ENCODE data around the gene TRIM16. TPM values are rescaled to one million over a fixed set of nuclear protein-coding genes. Genes with fewer than 3 reads are reported as not detected.
"Not testable (repeated sequence)": the region's sequence is repeated elsewhere in the genome, so short reads cannot be mapped to it uniquely, and the experiment has no call there.

TRIM16 gene
- total RNA-seq, 4 donors from 2014 or later, result 12.4 to 17.8 (median 17.2) TPM

- not testable (repeated sequence) for H3K27me3 ChIP-seq, H3K4me3 ChIP-seq, H3K27ac ChIP-seq, H3K36me3 ChIP-seq, H3K4me1 ChIP-seq, DNase-seq, H3K9me3 ChIP-seq
Observed at GRCh38 chr17:15623255-15623654, 60.9 kb downstream of the TRIM16 start.

GRCh38 chr17:15622124-15622523 is 62.0 kb downstream of the TRIM16 start:
- not testable (repeated sequence) for H3K27ac ChIP-seq, H3K27me3 ChIP-seq

GRCh38 chr17:15619331-15620058 is 64.6 kb downstream of the TRIM16 start, which contains the start of gene FBXW10B:
TSS of gene FBXW10B (minus strand) at chr17:15619704. CDS start at chr17:15619512, 192 bp downstream.
- H3K36me3 ChIP-seq, H3K27ac ChIP-seq: not testable (repeated sequence)

More at GRCh38 chr17:15622124-15622523, 62.0 kb downstream of the TRIM16 start:
- H3K4me1 ChIP-seq, DNase-seq, H3K36me3 ChIP-seq, H3K4me3 ChIP-seq, H3K9me3 ChIP-seq: not testable (repeated sequence)

GRCh38 chr17:15616828-15617227 is 67.3 kb downstream of the TRIM16 start:
- not testable (repeated sequence) for H3K36me3 ChIP-seq, H3K4me3 ChIP-seq, H3K9me3 ChIP-seq, H3K27me3 ChIP-seq, DNase-seq, H3K27ac ChIP-seq, H3K4me1 ChIP-seq

More at GRCh38 chr17:15619331-15620058, 64.6 kb downstream of the TRIM16 start, which contains the start of gene FBXW10B:
- not testable (repeated sequence) for DNase-seq, H3K4me1 ChIP-seq, H3K27me3 ChIP-seq, H3K4me3 ChIP-seq, H3K9me3 ChIP-seq

- not testable (repeated sequence) for H3K4me1 ChIP-seq, H3K9me3 ChIP-seq, H3K27me3 ChIP-seq, DNase-seq, H3K36me3 ChIP-seq, H3K4me3 ChIP-seq, H3K27ac ChIP-seq
Observed at GRCh38 chr17:15615850-15616249, 68.3 kb downstream of the TRIM16 start.

GRCh38 chr17:15613111-15613510 is 71.0 kb downstream of the TRIM16 start:
- H3K4me1 ChIP-seq, H3K36me3 ChIP-seq, H3K27me3 ChIP-seq, H3K27ac ChIP-seq, DNase-seq, H3K9me3 ChIP-seq, H3K4me3 ChIP-seq: not testable (repeated sequence)

GRCh38 chr17:15592960-15593359 is 91.2 kb downstream of the TRIM16 start:
- H3K36me3 ChIP-seq, H3K4me1 ChIP-seq, H3K9me3 ChIP-seq, H3K4me3 ChIP-seq, DNase-seq, H3K27me3 ChIP-seq, H3K27ac ChIP-seq: not testable (repeated sequence)

GRCh38 chr17:15591986-15592385 is 92.1 kb downstream of the TRIM16 start:
- not testable (repeated sequence) for H3K4me3 ChIP-seq, DNase-seq, H3K36me3 ChIP-seq, H3K27me3 ChIP-seq, H3K4me1 ChIP-seq, H3K9me3 ChIP-seq, H3K27ac ChIP-seq

GRCh38 chr17:15590844-15591243 is 93.3 kb downstream of the TRIM16 start:
- H3K9me3 ChIP-seq, H3K4me3 ChIP-seq, H3K27me3 ChIP-seq, DNase-seq, H3K27ac ChIP-seq, H3K36me3 ChIP-seq, H3K4me1 ChIP-seq: not testable (repeated sequence)

- H3K27me3 ChIP-seq, H3K9me3 ChIP-seq, H3K4me3 ChIP-seq, H3K36me3 ChIP-seq, H3K4me1 ChIP-seq: not testable (repeated sequence)
- peak overlapping the region in 1 of 4 donors; percentile 25 for H3K27ac ChIP-seq
- DNase-seq, result peak in 1 of 3 donors; percentile 52
Observed at GRCh38 chr17:15589544-15590536, 94.3 kb downstream of the TRIM16 start.

- DNase-seq, H3K4me3 ChIP-seq, H3K27ac ChIP-seq, H3K27me3 ChIP-seq, H3K4me1 ChIP-seq, H3K9me3 ChIP-seq, H3K36me3 ChIP-seq: not testable (repeated sequence)
Observed at GRCh38 chr17:15588017-15588416, 96.1 kb downstream of the TRIM16 start.

GRCh38 chr17:15583313-15583712 is 100.8 kb downstream of the TRIM16 start:
- H3K4me1 ChIP-seq, H3K36me3 ChIP-seq, H3K4me3 ChIP-seq, DNase-seq, H3K27ac ChIP-seq, H3K9me3 ChIP-seq, H3K27me3 ChIP-seq: not testable (repeated sequence)

- H3K9me3 ChIP-seq, H3K4me3 ChIP-seq, H3K27me3 ChIP-seq, H3K4me1 ChIP-seq, DNase-seq, H3K36me3 ChIP-seq, H3K27ac ChIP-seq: not testable (repeated sequence)
Observed at GRCh38 chr17:15581462-15581861, 102.6 kb downstream of the TRIM16 start.

All from Peyer's patch (tissue), 4 donors.